SK-N-SH treated with all-trans-retinoic acid at 6 μM for 48 hours (cell line): ENCODE data around the gene MT1HL1.

Experiments used
- ATAC-seq: fragments of 200-7000 bp; cut with Tn5 transposase; 3 replicates; pipeline ENCODE4 v1.9.1; 2020; ENCODE audit warnings: mild to moderate bottlenecking, moderate library complexity
- BACH2 ChIP-seq: fragments of 250-450 bp; sonication (Bioruptor Pico); IDR thresholded peaks from 2 replicates; pipeline ENCODE4 v1.9.0; 2021; ENCODE audit warnings: mild to moderate bottlenecking, borderline replicate concordance
- CSDC2 ChIP-seq: fragments of 250-450 bp; sonication (Bioruptor Pico); IDR thresholded peaks from 2 replicates; pipeline ENCODE4 v1.5.0; 2020; ENCODE audit warnings: mild to moderate bottlenecking, moderate library complexity
- CSRNP3 ChIP-seq: fragments of 250-450 bp; sonication (Bioruptor Pico); IDR thresholded peaks from 2 replicates; pipeline ENCODE4 v1.5.1; 2021; ENCODE audit warnings: mild to moderate bottlenecking, moderate library complexity
- GLIS3 ChIP-seq: fragments of 250-450 bp; sonication (Bioruptor Pico); IDR thresholded peaks from 2 replicates; pipeline ENCODE4 v1.5.0; 2020; ENCODE audit warnings: mild to moderate bottlenecking, moderate library complexity
- PPARA ChIP-seq: fragments of 250-450 bp; sonication (Bioruptor Pico); IDR thresholded peaks from 2 replicates; pipeline ENCODE4 v1.5.0; 2020; ENCODE audit warnings: mild to moderate bottlenecking, borderline replicate concordance
- RARB ChIP-seq: fragments of 250-450 bp; sonication (Bioruptor Pico); IDR thresholded peaks from 2 replicates; pipeline ENCODE4 v1.8.0; 2021; ENCODE audit warnings: mild to moderate bottlenecking, moderate library complexity
- SNAI2 ChIP-seq: fragments of 250-450 bp; sonication (Bioruptor Pico); IDR thresholded peaks from 2 replicates; pipeline ENCODE4 v1.5.0; 2020; ENCODE audit warnings: mild to moderate bottlenecking, moderate library complexity
- TOX ChIP-seq: fragments of 250-450 bp; sonication (Bioruptor Pico); IDR thresholded peaks from 2 replicates; pipeline ENCODE4 v1.8.0; 2021; ENCODE audit warnings: mild to moderate bottlenecking, moderate library complexity, borderline replicate concordance
- TSHZ2 ChIP-seq: fragments of 250-450 bp; sonication (Bioruptor Pico); IDR thresholded peaks from 2 replicates; pipeline ENCODE4 v1.5.0; 2020; ENCODE audit warnings: mild to moderate bottlenecking, moderate library complexity
- ZC3H10 ChIP-seq: fragments of 250-450 bp; sonication (Bioruptor Pico); IDR thresholded peaks from 2 replicates; pipeline ENCODE4 v1.5.1; 2021; ENCODE audit warnings: mild to moderate bottlenecking, moderate library complexity
- ZFP3 ChIP-seq: fragments of 250-450 bp; sonication (Bioruptor Pico); IDR thresholded peaks from 2 replicates; pipeline ENCODE4 v1.5.0; 2020; ENCODE audit warnings: mild to moderate bottlenecking, moderate library complexity
- ZFP30 ChIP-seq: fragments of 450-650 bp; formaldehyde crosslinking; IDR thresholded peaks from 2 replicates; pipeline ENCODE4 v1.5.0; 2022; ENCODE audit warnings: mild to moderate bottlenecking, moderate library complexity
- ZNF565 ChIP-seq: fragments of 450-650 bp; formaldehyde crosslinking; conservative IDR thresholded peaks from 2 replicates; pipeline ENCODE4 v1.5.0; 2020; ENCODE audit warnings: low read depth, mild to moderate bottlenecking, moderate library complexity
- ZNF70 ChIP-seq: fragments of 450-650 bp; formaldehyde crosslinking; IDR thresholded peaks from 2 replicates; pipeline ENCODE4 v1.5.0; 2020; ENCODE audit warnings: mild to moderate bottlenecking, moderate library complexity
- ZNF8 ChIP-seq: fragments of 450-650 bp; formaldehyde crosslinking; IDR thresholded peaks from 2 replicates; pipeline ENCODE4 v1.5.0; 2020; ENCODE audit warnings: mild to moderate bottlenecking, moderate library complexity
- TF ChIP-seq, protein P1 (sequence below): fragments of 250-450 bp; sonication (Bioruptor Pico); IDR thresholded peaks from 2 replicates; pipeline ENCODE4 v1.5.1; 2020; ENCODE audit warnings: low read depth, mild to moderate bottlenecking, moderate library complexity
- TF ChIP-seq, protein P2 (sequence below): fragments of 250-450 bp; sonication (Bioruptor Pico); IDR thresholded peaks from 2 replicates; pipeline ENCODE4 v1.8.0; 2021; ENCODE audit warnings: low read depth, mild to moderate bottlenecking, moderate library complexity, borderline replicate concordance
- TF ChIP-seq, protein P3 (sequence below): fragments of 250-450 bp; sonication (Bioruptor Pico); IDR thresholded peaks from 2 replicates; pipeline ENCODE4 v1.8.0; 2020; ENCODE audit warnings: mild to moderate bottlenecking, moderate library complexity, borderline replicate concordance

MT1HL1 gene

DNA sequence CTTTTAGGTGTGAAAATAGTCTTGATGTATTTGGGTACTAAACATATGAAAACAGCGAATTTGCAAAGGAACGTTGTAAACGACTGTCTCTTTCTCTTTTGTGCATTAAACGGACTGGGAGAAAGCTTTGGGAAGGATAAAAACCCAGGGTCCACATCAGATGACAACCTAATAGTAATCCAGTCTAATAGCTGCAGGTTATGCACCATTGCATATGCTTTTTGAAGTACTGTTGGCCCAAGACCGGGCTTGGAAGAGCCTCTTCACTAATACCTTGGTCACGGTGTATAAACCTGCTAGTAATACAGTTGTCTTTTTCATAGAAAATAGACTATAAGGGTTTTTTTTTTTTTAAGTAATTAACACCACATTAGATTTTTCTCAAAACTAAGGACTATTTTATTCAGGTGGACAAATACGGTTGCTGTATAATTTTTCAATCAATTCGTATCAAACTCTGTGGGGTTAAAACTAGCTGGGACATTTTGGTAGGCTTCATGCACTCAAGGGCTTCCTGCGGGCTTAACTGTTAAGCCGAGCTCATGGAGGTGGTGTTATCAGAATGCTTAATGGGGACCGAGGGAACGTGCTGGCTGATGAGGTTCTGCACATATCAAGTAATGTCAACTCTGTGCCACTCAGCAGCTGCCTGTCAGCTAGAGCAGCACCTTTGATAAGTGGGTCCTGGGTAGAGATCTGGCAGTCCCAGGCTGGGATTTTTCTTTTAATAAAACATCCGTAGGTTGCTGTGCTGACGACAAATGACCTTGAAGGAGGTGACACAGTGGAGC, 39.8 kb upstream of the MT1HL1 start:
- no peak for ATAC-seq
- TF ChIP-seq, protein P1, sequence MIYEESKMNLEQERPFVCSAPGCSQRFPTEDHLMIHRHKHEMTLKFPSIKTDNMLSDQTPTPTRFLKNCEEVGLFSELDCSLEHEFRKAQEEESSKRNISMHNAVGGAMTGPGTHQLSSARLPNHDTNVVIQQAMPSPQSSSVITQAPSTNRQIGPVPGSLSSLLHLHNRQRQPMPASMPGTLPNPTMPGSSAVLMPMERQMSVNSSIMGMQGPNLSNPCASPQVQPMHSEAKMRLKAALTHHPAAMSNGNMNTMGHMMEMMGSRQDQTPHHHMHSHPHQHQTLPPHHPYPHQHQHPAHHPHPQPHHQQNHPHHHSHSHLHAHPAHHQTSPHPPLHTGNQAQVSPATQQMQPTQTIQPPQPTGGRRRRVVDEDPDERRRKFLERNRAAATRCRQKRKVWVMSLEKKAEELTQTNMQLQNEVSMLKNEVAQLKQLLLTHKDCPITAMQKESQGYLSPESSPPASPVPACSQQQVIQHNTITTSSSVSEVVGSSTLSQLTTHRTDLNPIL (CRISPR knock-in tag): no peak
- TF ChIP-seq ZC3H10 (no peak), CSDC2 (CRISPR knock-in tag) (no peak), SNAI2 (CRISPR knock-in tag) (no peak), ZNF8 (CRISPR knock-in tag) (no peak), GLIS3 (no peak), TOX (CRISPR knock-in tag) (no peak), ZFP30 (CRISPR knock-in tag) (no peak), TSHZ2 (CRISPR knock-in tag) (no peak), PPARA (CRISPR knock-in tag) (no peak), RARB (no peak)
- TF ChIP-seq, protein P2, sequence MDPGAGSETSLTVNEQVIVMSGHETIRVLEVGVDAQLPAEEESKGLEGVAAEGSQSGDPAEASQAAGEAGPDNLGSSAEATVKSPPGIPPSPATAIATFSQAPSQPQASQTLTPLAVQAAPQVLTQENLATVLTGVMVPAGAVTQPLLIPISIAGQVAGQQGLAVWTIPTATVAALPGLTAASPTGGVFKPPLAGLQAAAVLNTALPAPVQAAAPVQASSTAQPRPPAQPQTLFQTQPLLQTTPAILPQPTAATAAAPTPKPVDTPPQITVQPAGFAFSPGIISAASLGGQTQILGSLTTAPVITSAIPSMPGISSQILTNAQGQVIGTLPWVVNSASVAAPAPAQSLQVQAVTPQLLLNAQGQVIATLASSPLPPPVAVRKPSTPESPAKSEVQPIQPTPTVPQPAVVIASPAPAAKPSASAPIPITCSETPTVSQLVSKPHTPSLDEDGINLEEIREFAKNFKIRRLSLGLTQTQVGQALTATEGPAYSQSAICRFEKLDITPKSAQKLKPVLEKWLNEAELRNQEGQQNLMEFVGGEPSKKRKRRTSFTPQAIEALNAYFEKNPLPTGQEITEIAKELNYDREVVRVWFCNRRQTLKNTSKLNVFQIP: no peak
- TF ChIP-seq, protein P3, sequence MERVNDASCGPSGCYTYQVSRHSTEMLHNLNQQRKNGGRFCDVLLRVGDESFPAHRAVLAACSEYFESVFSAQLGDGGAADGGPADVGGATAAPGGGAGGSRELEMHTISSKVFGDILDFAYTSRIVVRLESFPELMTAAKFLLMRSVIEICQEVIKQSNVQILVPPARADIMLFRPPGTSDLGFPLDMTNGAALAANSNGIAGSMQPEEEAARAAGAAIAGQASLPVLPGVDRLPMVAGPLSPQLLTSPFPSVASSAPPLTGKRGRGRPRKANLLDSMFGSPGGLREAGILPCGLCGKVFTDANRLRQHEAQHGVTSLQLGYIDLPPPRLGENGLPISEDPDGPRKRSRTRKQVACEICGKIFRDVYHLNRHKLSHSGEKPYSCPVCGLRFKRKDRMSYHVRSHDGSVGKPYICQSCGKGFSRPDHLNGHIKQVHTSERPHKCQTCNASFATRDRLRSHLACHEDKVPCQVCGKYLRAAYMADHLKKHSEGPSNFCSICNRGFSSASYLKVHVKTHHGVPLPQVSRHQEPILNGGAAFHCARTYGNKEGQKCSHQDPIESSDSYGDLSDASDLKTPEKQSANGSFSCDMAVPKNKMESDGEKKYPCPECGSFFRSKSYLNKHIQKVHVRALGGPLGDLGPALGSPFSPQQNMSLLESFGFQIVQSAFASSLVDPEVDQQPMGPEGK (CRISPR knock-in tag): no peak

GRCh38 chr1:237042892-237043576, 38.8 kb upstream of the MT1HL1 start:
- ATAC-seq: no peak; the same call in 1 of the 3 replicates
- TF ChIP-seq ZNF565 (CRISPR knock-in tag) (no peak), BACH2 (CRISPR knock-in tag) (no peak), ZNF70 (no peak), RARB (no peak)
- TF ChIP-seq, all 23 proteins: peak for 0

GRCh38 chr1:237042526-237042891, 38.3 kb upstream of the MT1HL1 start:
- no peak for ATAC-seq
- TF ChIP-seq ZNF8 (CRISPR knock-in tag) (no peak), PPARA (CRISPR knock-in tag) (no peak), SNAI2 (CRISPR knock-in tag) (no peak), ZNF70 (no peak), CSRNP3 (no peak), ZNF565 (CRISPR knock-in tag) (no peak), ZFP3 (no peak), CSDC2 (CRISPR knock-in tag) (no peak)
